Lung (tissue), 12 donors: ENCODE data around the gene MAN2A2. TPM values are rescaled to one million over a fixed set of nuclear protein-coding genes. Genes with fewer than 3 reads are reported as not detected.

Experiments
- ATAC-seq: fragments of 200-7000 bp; cut with Tn5 transposase; one replicate; pipeline ENCODE4 v1.9.1; 2020; ENCODE audit warnings: moderate number of reproducible peaks; ENCODE audit not compliant: insufficient read depth, low FRiP score
- DNase-seq, 3 donors: peaks; one replicate each; pipeline ENCODE4 v3.0.0-alpha.2; 2013 to 2017
- H3K27ac ChIP-seq, 2 donors: one replicate each; pipeline ENCODE4 v1.5.1; 2013; ENCODE audit warnings: mild to moderate bottlenecking in 2 of 2, moderate library complexity in 2 of 2, control low read depth in 1 of 2, inconsistent platforms in 1 of 2, low read depth in 1 of 2, low read length in 1 of 2
- H3K27me3 ChIP-seq, 3 donors: one replicate each; pipeline ENCODE4 v1.5.1; 2013; ENCODE audit warnings: low read length in 2 of 3; ENCODE audit not compliant: control insufficient read depth in 3 of 3, insufficient read depth in 3 of 3
- H3K36me3 ChIP-seq, 4 donors: one replicate each; pipeline ENCODE4 v1.5.1; 2013; ENCODE audit warnings: low read length in 4 of 4, mild to moderate bottlenecking in 1 of 4, moderate library complexity in 1 of 4; ENCODE audit not compliant: control insufficient read depth in 4 of 4, insufficient read depth in 4 of 4
- H3K4me1 ChIP-seq, 5 donors: one replicate each; pipeline ENCODE4 v1.5.1; 2013; ENCODE audit warnings: low read length in 5 of 5, mild to moderate bottlenecking in 2 of 5, moderate library complexity in 1 of 5; ENCODE audit not compliant: control insufficient read depth in 5 of 5, insufficient read depth in 5 of 5
- H3K4me3 ChIP-seq: one replicate; pipeline ENCODE4 v1.5.1; 2013; ENCODE audit warnings: mild to moderate bottlenecking, control low read depth, moderate library complexity
- H3K9ac ChIP-seq, 2 donors: one replicate each; pipeline ENCODE4 v1.5.1; 2013; ENCODE audit warnings: low read length in 2 of 2, control low read depth in 1 of 2; ENCODE audit not compliant: insufficient read depth in 1 of 2
- H3K9me3 ChIP-seq, 4 donors: one replicate each; pipeline ENCODE4 v1.5.1; 2013; ENCODE audit warnings: low read length in 3 of 4, mild to moderate bottlenecking in 1 of 4, moderate library complexity in 1 of 4; ENCODE audit not compliant: control insufficient read depth in 4 of 4, insufficient read depth in 3 of 4
- WGBS, 2 donors: extraction: QIAGEN DNeasy Blood & Tissue Kit; methylation state at CpG; one replicate each; pipeline ENCODE4 v1.1.7; 2013; 5-methylcytosine and 5-hydroxymethylcytosine counted together
- polyA plus RNA-seq, 2 donors: library from polyadenylated mRNA; stranded (reverse); fragments of 200-250 nt; gene quantifications; one replicate each; pipeline ENCODE4 v1.2.1, GENCODE V29; 2013
- total RNA-seq, 2 donors: library from RNA; depleted of rRNA in 1 of 2; stranded (reverse); fragments of >200 nt in 1 of 2; gene quantifications; one replicate each; pipeline ENCODE4 v1.2.1, GENCODE V29; 2014 to 2021
- TF ChIP-seq, protein P1 (sequence below): IDR thresholded peaks from 2 replicates; pipeline ENCODE4 v1.5.1; 2012; ENCODE audit warnings: mild to moderate bottlenecking; ENCODE audit errors: control extremely low read depth, extremely low read depth
- donor health status: control.
- donor health status: control.
- donor health status: Bipolar disorder and iron deficiency.
- donor health status: healthy.
- donor health status: DM: yes; HTN: yes; CAD: no.

The MAN2A2 gene
- total and polyA plus RNA-seq, 4 donors, result 34.1 to 82.9 (median 60.1) TPM

- peak overlapping the region; percentile 89 to 90 for H3K27ac ChIP-seq
- H3K27me3 ChIP-seq, result no peaks in the 10 kb centered on the region
- no peaks in the 10 kb centered on the region for H3K9me3 ChIP-seq
- peaks cover 7 to 42% (median 11%) of the 10 kb centered on the region in 4 donors for H3K36me3 ChIP-seq
- H3K4me3 ChIP-seq, result peak overlapping the region; percentile 73
- WGBS, 2 donors, result 17 to 37% methylated on average over 23 of the region's 23 CpGs
- peak; percentile 82 to 86 (median 85) for DNase-seq
- TF ChIP-seq, protein P1, sequence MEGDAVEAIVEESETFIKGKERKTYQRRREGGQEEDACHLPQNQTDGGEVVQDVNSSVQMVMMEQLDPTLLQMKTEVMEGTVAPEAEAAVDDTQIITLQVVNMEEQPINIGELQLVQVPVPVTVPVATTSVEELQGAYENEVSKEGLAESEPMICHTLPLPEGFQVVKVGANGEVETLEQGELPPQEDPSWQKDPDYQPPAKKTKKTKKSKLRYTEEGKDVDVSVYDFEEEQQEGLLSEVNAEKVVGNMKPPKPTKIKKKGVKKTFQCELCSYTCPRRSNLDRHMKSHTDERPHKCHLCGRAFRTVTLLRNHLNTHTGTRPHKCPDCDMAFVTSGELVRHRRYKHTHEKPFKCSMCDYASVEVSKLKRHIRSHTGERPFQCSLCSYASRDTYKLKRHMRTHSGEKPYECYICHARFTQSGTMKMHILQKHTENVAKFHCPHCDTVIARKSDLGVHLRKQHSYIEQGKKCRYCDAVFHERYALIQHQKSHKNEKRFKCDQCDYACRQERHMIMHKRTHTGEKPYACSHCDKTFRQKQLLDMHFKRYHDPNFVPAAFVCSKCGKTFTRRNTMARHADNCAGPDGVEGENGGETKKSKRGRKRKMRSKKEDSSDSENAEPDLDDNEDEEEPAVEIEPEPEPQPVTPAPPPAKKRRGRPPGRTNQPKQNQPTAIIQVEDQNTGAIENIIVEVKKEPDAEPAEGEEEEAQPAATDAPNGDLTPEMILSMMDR, result peak; percentile 99
- H3K4me1 ChIP-seq, result peaks cover 0 to 34% (median 11%) of the 10 kb centered on the region in 5 donors
- H3K9ac ChIP-seq, result peak overlapping the region in 1 of 2 donors; percentile 45
- ATAC-seq, result peak; percentile 75
Measured at GRCh38 chr15:90885432-90886290, 17.4 kb upstream of the MAN2A2 start.

GRCh38 chr15:90886291-90886614 is 16.8 kb upstream of the MAN2A2 start:
- ATAC-seq, result no peak
- H3K9ac ChIP-seq, result peak overlapping the region in 1 of 2 donors; percentile 45
- 29 to 51% methylated on average over 5 of the region's 5 CpGs for WGBS, 2 donors
- DNase-seq, result no peak
- TF ChIP-seq, protein P1, result no peak
- peaks cover 0 to 34% (median 11%) of the 10 kb centered on the region in 5 donors for H3K4me1 ChIP-seq
- no peak overlapping the region for H3K27ac ChIP-seq
- H3K27me3 ChIP-seq, result no peaks in the 10 kb centered on the region
- H3K9me3 ChIP-seq, result no peaks in the 10 kb centered on the region
- H3K36me3 ChIP-seq, result peaks cover 5 to 42% (median 11%) of the 10 kb centered on the region in 4 donors
- H3K4me3 ChIP-seq, result no peak overlapping the region

DNA sequence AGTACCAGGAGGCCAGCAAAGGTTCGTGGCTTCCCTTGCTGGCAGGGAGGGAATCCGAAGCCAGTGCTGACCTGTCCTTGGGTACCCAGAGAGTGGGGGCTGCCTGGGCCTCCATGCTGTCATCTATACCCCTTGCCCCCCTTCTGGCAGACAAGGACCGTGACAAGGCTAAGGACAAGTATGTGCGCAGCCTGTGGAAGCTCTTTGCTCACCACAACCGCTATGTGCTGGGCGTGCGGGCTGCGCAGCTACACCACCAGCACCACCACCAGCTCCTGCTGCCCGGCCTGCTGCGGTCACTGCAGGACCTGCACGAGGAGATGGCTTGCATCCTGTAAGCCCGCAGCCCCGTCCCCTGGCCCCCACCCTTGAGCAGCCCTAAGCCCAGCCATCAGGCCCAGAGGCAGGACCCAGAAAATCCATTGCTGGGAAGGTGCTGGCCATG is 16.0 kb upstream of the MAN2A2 start:
- peaks cover 0 to 34% (median 11%) of the 10 kb centered on the region in 5 donors for H3K4me1 ChIP-seq

More for the DNA sequence above, 16.0 kb upstream of the MAN2A2 start:
- DNase-seq (no peak), ATAC-seq (no peak)
- H3K27ac ChIP-seq, result no peak overlapping the region
- 89 to 94% methylated on average over 13 of the region's 13 CpGs for WGBS, 2 donors
- H3K36me3 ChIP-seq, result peaks cover 2 to 42% (median 14%) of the 10 kb centered on the region in 4 donors
- no peak overlapping the region for H3K9ac ChIP-seq
- no peaks in the 10 kb centered on the region for H3K9me3 ChIP-seq
- TF ChIP-seq, protein P1, result no peak
- no peaks in the 10 kb centered on the region for H3K27me3 ChIP-seq
- H3K4me3 ChIP-seq, result no peak overlapping the region
